Hepatic stellate cell (primary cell): ENCODE results near the gene F2R.
"Not testable (repeated sequence)": the region's sequence is repeated elsewhere in the genome, so short reads cannot be mapped to it uniquely, and the experiment has no call there.

Source experiments
- DNase-seq: peaks from one replicate; pipeline ENCODE4 v3.0.0; 2011; ENCODE audit warnings: low spot score

F2R gene

DNA sequence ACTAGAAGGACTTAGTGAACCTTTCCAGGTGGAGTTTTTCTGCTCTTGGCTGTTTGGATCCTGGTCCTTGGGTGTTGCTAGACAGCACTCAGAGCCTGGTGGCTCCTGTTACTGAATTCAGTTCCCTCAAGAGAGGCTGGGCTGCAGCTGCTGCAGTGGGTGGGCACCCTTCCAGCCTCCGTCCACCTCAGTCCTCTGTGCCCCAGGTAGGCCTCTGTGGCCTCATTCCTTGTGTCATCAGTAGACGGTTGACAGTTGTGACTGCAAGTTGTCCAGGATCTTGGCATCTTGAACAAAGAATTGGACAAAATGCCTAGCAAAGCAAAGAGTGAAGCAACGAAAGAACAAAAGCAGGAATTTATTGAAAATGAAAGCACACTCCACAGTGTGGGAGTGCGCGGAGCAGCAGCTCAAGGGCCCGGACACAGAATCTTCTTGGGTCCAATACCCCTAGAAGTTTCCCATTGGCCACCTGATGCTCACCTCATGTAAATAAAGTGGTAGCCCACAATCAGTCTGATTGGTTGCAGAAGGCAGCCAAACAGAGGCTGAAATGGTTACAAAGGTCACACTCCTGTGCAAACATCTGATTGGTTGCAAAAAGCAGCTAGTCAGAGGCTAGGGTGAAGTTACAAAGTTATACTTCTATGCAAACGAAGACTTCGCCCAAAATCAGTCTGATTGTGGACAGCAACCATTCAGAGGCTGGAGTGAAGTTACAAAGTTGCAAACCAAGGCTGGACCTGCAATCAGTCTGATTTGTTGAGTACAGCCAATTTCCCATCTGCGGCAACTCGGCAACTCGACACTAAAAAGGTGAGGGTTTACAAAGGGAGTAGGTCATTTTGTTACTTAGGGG is 40.1 kb downstream of the F2R start:
- DNase-seq, result no peak

DNA sequence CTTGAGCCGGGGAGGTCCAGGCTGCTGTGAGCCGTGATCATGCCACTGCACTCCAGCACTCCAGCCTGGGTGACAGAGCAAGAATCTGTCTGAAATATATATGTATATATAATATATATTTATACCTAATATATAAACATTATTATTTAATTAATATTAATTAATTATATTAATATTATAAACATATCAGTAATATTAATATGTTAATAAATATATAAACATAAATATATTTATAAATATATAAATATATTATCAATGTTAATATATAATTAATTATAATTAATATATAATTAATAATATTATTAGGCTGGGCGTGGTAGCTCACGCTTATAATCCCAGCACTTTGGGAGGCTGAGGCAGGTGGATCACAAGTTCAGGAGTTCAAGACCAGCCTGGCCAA is 41.1 kb downstream of the F2R start:
- no peak for DNase-seq

DNA sequence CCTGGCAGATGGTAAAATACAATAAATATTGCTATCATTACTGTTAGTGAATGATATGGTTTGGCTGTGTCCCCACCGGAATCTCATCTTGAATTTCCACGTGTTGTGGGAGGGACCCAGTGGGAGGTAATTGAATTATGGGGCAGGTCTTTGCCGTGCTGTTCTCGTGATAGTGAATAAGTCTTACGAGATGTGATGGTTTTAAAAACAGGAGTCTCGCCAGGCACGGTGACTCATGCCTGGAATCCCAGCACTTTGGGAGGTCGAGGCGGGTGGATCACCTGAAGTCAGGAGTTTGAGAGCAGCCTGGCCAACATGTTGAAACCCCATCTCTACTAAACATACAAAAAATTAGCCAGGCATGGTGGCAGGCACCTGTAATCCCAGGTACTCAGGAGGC is 45.2 kb downstream of the F2R start:
- not testable (repeated sequence) for DNase-seq

DNA sequence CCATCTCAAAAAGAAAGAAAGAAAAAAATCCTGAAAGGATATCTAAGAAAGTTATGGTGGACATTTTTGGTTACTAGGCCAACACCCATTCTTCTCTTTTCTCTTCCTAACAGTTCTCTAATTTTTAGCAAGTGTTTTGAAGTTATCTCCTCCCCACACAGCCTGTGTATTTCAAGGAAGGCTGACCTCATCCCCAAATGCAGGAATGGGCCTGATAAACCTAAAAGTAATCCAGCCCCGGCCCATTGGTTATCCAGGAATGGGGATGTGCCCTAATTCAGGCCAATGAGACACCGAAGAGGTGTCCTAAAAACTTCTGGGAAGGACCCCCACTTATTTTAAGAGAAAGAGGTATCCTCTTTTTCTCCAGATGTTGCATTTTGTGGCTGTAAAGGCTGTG is 46.6 kb downstream of the F2R start:
- DNase-seq, result no peak

DNA sequence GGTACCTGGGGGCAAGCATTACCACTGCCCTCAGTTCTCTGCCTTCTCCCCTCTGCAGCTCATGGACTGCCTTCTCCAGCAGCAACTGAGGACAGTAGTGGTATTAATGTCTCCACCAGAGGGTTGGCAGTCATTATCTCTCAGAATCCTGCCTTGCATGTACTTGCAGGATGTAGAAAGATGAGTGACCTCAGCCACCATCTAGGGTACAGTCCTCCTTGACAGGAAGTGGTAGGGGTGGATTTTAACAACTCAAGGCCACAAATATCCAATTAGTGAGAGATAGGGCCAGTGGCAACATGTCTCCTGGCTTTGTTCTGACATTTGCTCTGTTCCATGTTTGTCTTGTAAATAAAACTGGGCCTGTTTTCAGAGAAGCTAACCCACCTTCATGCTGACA is 47.2 kb downstream of the F2R start:
- DNase-seq, result no peak

DNA sequence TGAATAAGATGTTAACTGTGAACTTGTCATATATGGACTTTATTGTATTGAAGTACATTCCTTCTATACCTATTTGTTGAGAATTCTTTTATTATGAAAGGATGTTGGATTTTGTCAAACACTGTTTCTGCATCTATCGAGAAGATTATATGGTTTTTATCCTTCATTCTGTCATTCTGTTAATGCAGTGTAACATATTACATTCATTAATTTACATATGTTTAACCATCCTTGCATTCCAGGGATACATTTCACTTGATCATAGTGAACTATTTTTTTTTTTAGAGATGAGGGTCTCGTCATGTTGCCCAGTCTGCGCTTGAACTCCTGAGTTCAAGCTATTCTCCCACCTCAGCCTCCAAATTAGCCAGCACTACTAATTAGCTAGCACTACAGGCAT is 48.4 kb downstream of the F2R start:
- no peak for DNase-seq

- DNase-seq, result peak; percentile 60
Observed at GRCh38 chr5:76765249-76765648, 49.3 kb downstream of the F2R start.

DNA sequence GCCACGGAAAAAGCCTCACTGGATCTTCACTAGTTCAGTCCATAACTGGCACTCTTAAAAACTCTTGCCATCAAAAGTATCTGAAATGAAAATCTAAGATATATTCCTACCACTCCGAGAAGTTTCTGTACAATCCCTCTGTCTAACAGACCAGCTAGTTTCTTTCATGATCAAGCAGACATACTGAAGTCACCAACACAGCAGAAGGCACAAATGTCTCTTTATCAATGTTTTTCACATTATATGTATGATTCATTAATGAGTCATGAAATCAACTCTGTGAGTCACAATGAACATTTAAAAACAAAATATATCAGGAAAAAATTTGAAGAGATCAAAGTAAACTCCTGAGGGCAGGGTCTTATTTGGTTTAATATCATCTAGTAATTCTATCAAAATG is 50.8 kb downstream of the F2R start:
- DNase-seq, result no peak

DNA sequence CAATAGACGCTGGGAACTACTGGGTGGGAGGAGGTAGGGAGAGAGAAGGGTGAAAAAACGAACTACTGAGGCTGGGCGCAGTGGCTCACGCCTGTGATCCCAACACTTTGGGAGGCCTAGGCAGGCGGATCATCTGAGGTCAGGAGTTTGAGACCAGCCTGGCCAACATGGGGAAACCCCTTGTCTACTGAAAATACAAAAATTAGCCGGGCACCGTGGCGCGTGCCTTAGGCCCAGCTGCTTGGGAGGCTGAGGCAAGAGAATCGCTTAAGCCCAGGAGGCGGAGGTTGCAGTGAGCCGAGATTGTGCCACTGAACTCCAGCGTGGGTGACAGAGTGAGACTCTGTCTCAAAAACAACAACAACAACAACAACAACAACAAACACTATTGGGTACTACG is 55.1 kb downstream of the F2R start:
- DNase-seq, result not testable (repeated sequence)

DNA sequence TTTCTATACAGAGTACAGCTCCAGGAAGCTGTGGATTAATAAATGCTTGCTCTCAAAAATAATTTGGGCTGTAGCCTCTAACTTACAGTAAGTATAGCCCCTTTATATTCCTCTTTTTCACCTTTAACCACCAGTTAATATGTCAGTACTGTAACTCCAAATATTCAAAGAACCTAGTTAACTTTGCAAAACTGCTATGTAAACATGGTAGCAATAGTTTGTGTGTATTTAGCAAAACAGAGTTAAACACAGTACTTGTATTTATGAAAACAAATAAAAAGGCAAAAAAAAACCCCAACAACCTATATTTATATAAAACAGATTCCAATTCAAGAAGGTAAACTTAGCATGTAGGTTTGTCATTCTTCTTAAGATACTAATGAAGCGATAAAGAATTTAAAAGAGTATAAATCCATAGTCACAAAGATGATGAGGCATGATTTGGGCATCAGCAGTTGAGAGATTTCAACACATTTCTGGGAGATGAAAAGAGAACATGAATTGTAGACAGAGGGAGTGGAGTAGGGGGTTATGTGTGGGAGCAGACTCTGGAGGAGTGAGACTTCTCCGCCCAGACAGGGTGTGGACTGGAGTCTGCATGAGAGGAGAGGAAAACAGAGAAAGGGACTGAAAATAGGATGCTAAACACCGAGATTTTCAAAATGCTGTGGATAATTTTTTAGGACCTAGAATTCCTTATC is 55.9 kb downstream of the F2R start:
- no peak for DNase-seq

- no peak for DNase-seq
Observed at GRCh38 chr5:76775921-76776320, 60.0 kb downstream of the F2R start.

DNA sequence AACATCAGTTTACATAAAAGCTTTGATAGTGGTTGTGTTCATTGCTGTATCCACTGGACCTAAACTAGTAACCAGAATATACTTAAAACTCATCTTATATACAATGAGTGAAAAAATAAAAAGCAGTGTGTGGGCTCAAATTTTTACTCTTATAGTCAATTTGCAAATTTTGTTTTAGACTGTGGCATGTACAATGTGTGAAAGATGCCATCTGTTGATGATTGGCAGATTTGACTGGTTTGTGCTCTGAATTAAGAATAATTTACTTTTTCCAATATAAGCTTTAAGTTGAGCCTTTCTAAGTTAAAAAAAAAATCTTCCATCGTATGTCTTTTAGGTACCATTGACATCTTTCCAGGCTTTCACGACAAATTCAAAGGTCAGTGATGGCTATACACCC is 60.5 kb downstream of the F2R start:
- no peak for DNase-seq

DNA sequence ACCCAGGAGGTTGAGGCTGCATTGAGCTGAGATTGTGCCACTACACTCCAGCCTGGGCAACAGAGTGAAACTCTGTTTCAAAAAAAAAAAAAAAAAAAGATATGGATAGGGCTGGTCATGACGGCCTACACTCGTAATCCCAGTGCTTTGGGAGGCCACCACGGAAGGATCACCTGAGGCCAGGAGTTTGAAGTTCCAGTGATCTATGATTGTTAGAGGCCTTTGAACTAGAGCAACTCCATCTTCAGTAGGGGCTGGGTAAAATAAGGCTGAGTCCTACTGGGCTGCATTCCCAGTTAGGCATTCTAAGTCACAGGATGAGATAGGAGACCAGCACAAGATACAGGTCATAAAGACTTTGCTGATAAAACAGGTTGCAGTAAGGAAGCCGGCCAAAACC is 64.7 kb downstream of the F2R start:
- DNase-seq, result not testable (repeated sequence)

GRCh38 chr5:76781775-76782174 is 65.8 kb downstream of the F2R start:
- DNase-seq, result no peak

DNA sequence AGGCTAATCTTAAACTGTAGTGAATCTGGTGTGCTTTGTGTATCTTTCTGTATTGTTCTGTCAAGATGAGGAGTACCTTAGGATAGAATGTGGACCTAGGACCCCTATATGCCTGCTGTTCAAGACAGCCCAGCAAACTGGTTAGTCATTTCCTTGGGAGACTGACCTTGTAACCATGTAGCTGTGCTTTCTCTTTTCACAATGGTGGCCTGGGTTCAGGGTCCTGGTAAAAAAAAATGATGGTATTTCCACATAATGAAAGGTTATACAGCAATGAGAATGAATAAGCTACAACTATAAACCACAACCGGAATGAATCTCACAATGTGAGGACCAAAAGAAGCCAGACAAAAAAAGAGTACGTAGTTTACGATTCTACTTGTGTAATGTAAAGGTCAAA is 66.5 kb downstream of the F2R start:
- no peak for DNase-seq
